NCI-H82 (cell line): ENCODE measurements around the gene CORIN.
"Not testable (repeated sequence)": the region's sequence is repeated elsewhere in the genome, so short reads cannot be mapped to it uniquely, and the experiment has no call there.

Source experiments
- DNase-seq: peaks from one replicate; lab custom pipeline; 2025; lab: John Stamatoyannopoulos, UW

The CORIN gene

GRCh38 chr4:47566969-47567368, 270.9 kb downstream of the CORIN start:
- DNase-seq, result no peak

GRCh38 chr4:47566566-47566965, 271.3 kb downstream of the CORIN start:
- DNase-seq, result no peak

- no peak for DNase-seq
Measured at GRCh38 chr4:47562297-47562696, 275.6 kb downstream of the CORIN start.

GRCh38 chr4:47561331-47561730, 276.5 kb downstream of the CORIN start:
- no peak for DNase-seq

- no peak for DNase-seq
Measured at GRCh38 chr4:47560682-47561081, 277.2 kb downstream of the CORIN start.

GRCh38 chr4:47557255-47557654, 280.6 kb downstream of the CORIN start:
- DNase-seq, result no peak

- DNase-seq, result not testable (repeated sequence)
Measured at GRCh38 chr4:47555920-47556319, 281.9 kb downstream of the CORIN start.

GRCh38 chr4:47553329-47554125, 284.3 kb downstream of the CORIN start:
- DNase-seq, result no peak

- no peak for DNase-seq
Measured at GRCh38 chr4:47551682-47552081, 286.2 kb downstream of the CORIN start.

- DNase-seq, result no peak
Measured at GRCh38 chr4:47550899-47551548, 286.8 kb downstream of the CORIN start.

GRCh38 chr4:47550357-47550756, 287.5 kb downstream of the CORIN start:
- not testable (repeated sequence) for DNase-seq
